CD4-positive, CD25-positive, alpha-beta regulatory T cell (primary cell): ENCODE measurements around the gene HLA-DMB. TPM values are rescaled to one million over a fixed set of nuclear protein-coding genes. Genes with fewer than 3 reads are reported as not detected.

ENCODE experiments used
- ATAC-seq, 2 donors: fragments of 150-1000 bp; cut with Tn5 transposase; one replicate each; pipeline ENCODE4 v1.10.0; 2021; ENCODE audit warnings: low read depth in 2 of 2, moderate number of reproducible peaks in 2 of 2, moderate library complexity in 1 of 2
- DNase-seq, 3 donors: peaks; one replicate each; pipeline versions ENCODE4 v3.0.0 to v3.0.0-alpha.2; 2012 to 2022; ENCODE audit warnings: mixed read lengths in 1 of 3
- H3K27ac ChIP-seq: one replicate; pipeline ENCODE4 v1.7.0; 2013; ENCODE audit warnings: mild to moderate bottlenecking, low read length; ENCODE audit not compliant: insufficient read depth, poor library complexity, severe bottlenecking
- H3K27me3 ChIP-seq: one replicate; pipeline ENCODE4 v1.7.0; 2013; ENCODE audit warnings: low read length; ENCODE audit not compliant: control insufficient read depth, insufficient read depth
- H3K36me3 ChIP-seq: one replicate; pipeline ENCODE4 v1.7.0; 2013; ENCODE audit warnings: mild to moderate bottlenecking, low read length, moderate library complexity; ENCODE audit not compliant: control insufficient read depth, insufficient read depth
- H3K4me1 ChIP-seq: 2 replicates; pipeline ENCODE4 v1.7.0; 2013; ENCODE audit warnings: mild to moderate bottlenecking, low read length; ENCODE audit not compliant: insufficient read depth, control insufficient read depth, poor library complexity, severe bottlenecking
- H3K4me3 ChIP-seq: one replicate; pipeline ENCODE4 v1.7.0; 2013; ENCODE audit warnings: low read depth, mild to moderate bottlenecking, low read length, moderate library complexity
- H3K9me3 ChIP-seq, 2 experiments: 1 replicate in 1 of 2; 2 replicates in 1 of 2; pipeline ENCODE4 v1.7.0; 2013; ENCODE audit warnings: low read length in 2 of 2, mild to moderate bottlenecking in 1 of 2, moderate library complexity in 1 of 2; ENCODE audit not compliant: control insufficient read depth in 2 of 2
- H3K27ac Mint-ChIP-seq, 3 donors: one replicate each; pipeline ENCODE4 v1.8.0; 2020 to 2022; ENCODE audit warnings: mild to moderate bottlenecking in 3 of 3, mixed read lengths in 3 of 3, moderate library complexity in 2 of 3
- H3K27me3 Mint-ChIP-seq: one replicate; pipeline ENCODE4 v1.8.0; 2022; ENCODE audit warnings: mild to moderate bottlenecking, mixed read lengths
- H3K36me3 Mint-ChIP-seq: one replicate; pipeline ENCODE4 v1.8.0; 2020; ENCODE audit warnings: mixed read lengths
- H3K4me1 Mint-ChIP-seq, 4 donors: one replicate each; pipeline ENCODE4 v1.8.0; 2020 to 2022; ENCODE audit warnings: mixed read lengths in 4 of 4, mild to moderate bottlenecking in 1 of 4
- H3K4me3 Mint-ChIP-seq, 4 donors: one replicate each; pipeline ENCODE4 v1.8.0; 2020 to 2022; ENCODE audit warnings: mild to moderate bottlenecking in 4 of 4, mixed read lengths in 4 of 4, moderate library complexity in 3 of 4
- H3K9me3 Mint-ChIP-seq, 7 donors: one replicate each; pipeline ENCODE4 v1.8.0; 2020 to 2022; ENCODE audit warnings: mixed read lengths in 7 of 7, mild to moderate bottlenecking in 3 of 7, moderate library complexity in 2 of 7
- polyA plus RNA-seq, 4 donors: library from polyadenylated mRNA; unstranded; fragments of 300-500 nt; fragmentation: Illumina TruSeq; gene quantifications; one replicate each; pipeline ENCODE4 v1.2.3, GENCODE V29; 2021
- total RNA-seq: library from RNA; stranded (reverse); gene quantifications from one replicate; pipeline ENCODE4 v1.2.3, GENCODE V29; 2022

HLA-DMB gene
- total and polyA plus RNA-seq, 5 donors from 2014 or later = 12.8 to 44.2 (median 27.8) TPM

DNA sequence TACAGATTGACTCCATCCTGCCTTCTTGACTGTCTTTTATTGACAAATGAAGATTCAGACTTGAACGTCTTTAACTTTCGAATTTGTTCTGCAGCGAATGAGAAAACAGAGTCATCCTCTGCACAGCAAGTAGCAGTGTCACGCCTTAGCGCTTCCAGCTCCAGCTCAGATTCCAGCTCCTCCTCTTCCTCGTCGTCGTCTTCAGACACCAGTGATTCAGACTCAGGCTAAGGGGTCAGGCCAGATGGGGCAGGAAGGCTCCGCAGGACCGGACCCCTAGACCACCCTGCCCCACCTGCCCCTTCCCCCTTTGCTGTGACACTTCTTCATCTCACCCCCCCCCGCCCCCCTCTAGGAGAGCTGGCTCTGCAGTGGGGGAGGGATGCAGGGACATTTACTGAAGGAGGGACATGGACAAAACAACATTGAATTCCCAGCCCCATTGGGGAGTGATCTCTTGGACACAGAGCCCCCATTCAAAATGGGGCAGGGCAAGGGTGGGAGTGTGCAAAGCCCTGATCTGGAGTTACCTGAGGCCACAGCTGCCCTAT lies 39.7 kb upstream of the HLA-DMB start:
- Histone ChIP-seq H3K4me3 (no peak overlapping the region), H3K27me3 (no peaks in the 10 kb centered on the region), H3K4me1 (peaks cover 25% of the 10 kb centered on the region), H3K36me3 (peaks cover 63% of the 10 kb centered on the region), H3K27ac (no peak overlapping the region), H3K9me3 (no peaks in the 10 kb centered on the region)
- peaks cover 48% of the 10 kb centered on the region for H3K36me3 Mint-ChIP-seq
- peaks cover 6 to 65% (median 52%) of the 10 kb centered on the region in 4 donors for H3K4me1 Mint-ChIP-seq
- no peak overlapping the region for H3K4me3 Mint-ChIP-seq
- H3K27ac Mint-ChIP-seq = no peak overlapping the region
- ATAC-seq (no peak), DNase-seq (no peak)
- no peaks in the 10 kb centered on the region for H3K9me3 Mint-ChIP-seq
- no peaks in the 10 kb centered on the region for H3K27me3 Mint-ChIP-seq

DNA sequence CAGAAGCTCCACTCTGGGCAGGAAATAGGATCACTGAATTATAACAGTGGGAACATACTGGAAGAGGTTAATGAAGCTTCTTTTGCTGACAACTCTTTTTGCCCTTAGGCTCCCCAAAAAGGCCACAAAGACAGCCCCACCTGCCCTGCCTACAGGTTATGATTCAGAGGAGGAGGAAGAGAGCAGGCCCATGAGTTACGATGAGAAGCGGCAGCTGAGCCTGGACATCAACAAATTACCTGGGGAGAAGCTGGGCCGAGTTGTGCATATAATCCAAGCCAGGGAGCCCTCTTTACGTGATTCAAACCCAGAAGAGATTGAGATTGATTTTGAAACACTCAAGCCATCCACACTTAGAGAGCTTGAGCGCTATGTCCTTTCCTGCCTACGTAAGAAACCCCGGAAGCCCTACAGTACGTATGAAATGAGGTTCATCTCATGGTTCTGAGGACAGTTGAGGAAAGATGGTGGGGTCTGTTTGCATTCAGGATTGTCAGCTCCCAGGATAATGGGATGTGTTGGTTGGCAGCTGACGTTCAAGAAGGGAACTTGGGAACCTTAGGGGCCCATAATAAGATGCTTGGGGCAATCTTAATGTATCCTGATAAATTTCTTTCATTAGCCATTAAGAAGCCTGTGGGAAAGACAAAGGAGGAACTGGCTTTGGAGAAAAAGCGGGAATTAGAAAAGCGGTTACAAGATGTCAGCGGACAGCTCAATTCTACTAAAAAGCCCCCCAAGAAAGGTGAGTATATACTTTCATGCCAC lies 39.1 kb upstream of the HLA-DMB start:
- Histone ChIP-seq H3K4me3 (no peak overlapping the region), H3K9me3 (no peaks in the 10 kb centered on the region), H3K27me3 (no peaks in the 10 kb centered on the region), H3K27ac (no peak overlapping the region), H3K36me3 (peaks cover 70% of the 10 kb centered on the region), H3K4me1 (peaks cover 32% of the 10 kb centered on the region)
- H3K9me3 Mint-ChIP-seq = no peaks in the 10 kb centered on the region
- DNase-seq = no peak
- no peak for ATAC-seq
- H3K4me3 Mint-ChIP-seq = no peak overlapping the region
- no peaks in the 10 kb centered on the region for H3K27me3 Mint-ChIP-seq
- H3K27ac Mint-ChIP-seq = peak overlapping the region in 1 of 3 donors; percentile 66
- H3K4me1 Mint-ChIP-seq = peaks cover 11 to 71% (median 58%) of the 10 kb centered on the region in 4 donors
- peaks cover 54% of the 10 kb centered on the region for H3K36me3 Mint-ChIP-seq

DNA sequence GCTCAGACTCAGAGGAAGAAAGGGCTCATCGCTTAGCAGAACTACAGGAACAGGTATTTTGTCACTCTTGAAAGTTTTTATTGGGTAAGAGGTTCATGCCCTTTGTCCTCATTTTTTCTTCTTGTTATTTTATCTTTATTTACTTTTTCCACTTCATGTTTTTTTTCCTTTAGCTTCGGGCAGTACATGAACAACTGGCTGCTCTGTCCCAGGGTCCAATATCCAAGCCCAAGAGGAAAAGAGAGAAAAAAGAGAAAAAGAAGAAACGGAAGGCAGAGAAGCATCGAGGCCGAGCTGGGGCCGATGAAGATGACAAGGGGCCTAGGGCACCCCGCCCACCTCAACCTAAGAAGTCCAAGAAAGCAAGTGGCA lies 37.1 kb upstream of the HLA-DMB start:
- peaks cover 73% of the 10 kb centered on the region for H3K36me3 Mint-ChIP-seq
- H3K27ac Mint-ChIP-seq = peak overlapping the region in 2 of 3 donors; percentile 48 to 56
- H3K9me3 Mint-ChIP-seq = no peaks in the 10 kb centered on the region
- no peaks in the 10 kb centered on the region for H3K27me3 ChIP-seq
- H3K27me3 Mint-ChIP-seq = no peaks in the 10 kb centered on the region
- ATAC-seq = no peak
- peak overlapping the region; percentile 17 for H3K27ac ChIP-seq
- no peak overlapping the region for H3K4me3 ChIP-seq
- DNase-seq = no peak
- H3K36me3 ChIP-seq = peaks cover 78% of the 10 kb centered on the region
- H3K4me3 Mint-ChIP-seq = peak overlapping the region; percentile 11 to 98 (median 58)
- H3K4me1 Mint-ChIP-seq = peaks cover 11 to 66% (median 51%) of the 10 kb centered on the region in 4 donors
- H3K9me3 ChIP-seq = no peaks in the 10 kb centered on the region
- H3K4me1 ChIP-seq = peaks cover 39% of the 10 kb centered on the region

DNA sequence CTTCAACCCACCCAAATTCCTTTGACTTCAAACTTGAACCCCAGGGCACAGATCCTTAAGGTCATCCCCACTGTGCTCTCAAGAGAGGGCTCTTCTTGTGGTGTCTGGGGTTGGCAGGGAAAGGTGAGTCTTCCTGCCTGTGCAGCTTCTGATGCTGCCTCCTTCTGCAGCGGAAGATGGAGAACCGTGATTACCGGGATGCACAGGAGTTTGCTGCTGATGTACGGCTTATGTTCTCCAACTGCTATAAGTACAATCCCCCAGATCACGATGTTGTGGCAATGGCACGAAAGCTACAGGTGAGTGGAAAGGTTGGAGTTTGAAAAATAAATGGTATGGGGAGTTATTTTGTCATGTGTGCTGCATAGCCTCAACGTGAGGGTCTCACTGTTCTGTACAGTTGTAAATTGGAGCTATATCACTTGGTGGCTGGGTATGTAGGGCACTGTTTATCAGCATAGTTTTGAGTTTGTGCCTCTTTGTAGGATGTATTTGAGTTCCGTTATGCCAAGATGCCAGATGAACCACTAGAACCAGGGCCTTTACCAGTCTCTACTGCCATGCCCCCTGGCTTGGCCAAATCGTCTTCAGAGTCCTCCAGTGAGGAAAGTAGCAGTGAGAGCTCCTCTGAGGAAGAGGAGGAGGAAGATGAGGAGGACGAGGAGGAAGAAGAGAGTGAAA lies 36.6 kb upstream of the HLA-DMB start:
- Mint-ChIP-seq H3K4me1 (peaks cover 11 to 66% (median 48%) of the 10 kb centered on the region in 4 donors), H3K4me3 (peak overlapping the region; percentile 29 to 98 (median 58)), H3K9me3 (no peaks in the 10 kb centered on the region), H3K27ac (peak overlapping the region; percentile 9 to 56 (median 48)), H3K36me3 (peaks cover 75% of the 10 kb centered on the region), H3K27me3 (no peaks in the 10 kb centered on the region)
- Histone ChIP-seq H3K36me3 (peaks cover 78% of the 10 kb centered on the region), H3K4me3 (peak overlapping the region; percentile 28), H3K27me3 (no peaks in the 10 kb centered on the region), H3K9me3 (no peaks in the 10 kb centered on the region), H3K4me1 (peaks cover 39% of the 10 kb centered on the region), H3K27ac (peak overlapping the region; percentile 17)
- ATAC-seq (no peak), DNase-seq (no peak)

DNA sequence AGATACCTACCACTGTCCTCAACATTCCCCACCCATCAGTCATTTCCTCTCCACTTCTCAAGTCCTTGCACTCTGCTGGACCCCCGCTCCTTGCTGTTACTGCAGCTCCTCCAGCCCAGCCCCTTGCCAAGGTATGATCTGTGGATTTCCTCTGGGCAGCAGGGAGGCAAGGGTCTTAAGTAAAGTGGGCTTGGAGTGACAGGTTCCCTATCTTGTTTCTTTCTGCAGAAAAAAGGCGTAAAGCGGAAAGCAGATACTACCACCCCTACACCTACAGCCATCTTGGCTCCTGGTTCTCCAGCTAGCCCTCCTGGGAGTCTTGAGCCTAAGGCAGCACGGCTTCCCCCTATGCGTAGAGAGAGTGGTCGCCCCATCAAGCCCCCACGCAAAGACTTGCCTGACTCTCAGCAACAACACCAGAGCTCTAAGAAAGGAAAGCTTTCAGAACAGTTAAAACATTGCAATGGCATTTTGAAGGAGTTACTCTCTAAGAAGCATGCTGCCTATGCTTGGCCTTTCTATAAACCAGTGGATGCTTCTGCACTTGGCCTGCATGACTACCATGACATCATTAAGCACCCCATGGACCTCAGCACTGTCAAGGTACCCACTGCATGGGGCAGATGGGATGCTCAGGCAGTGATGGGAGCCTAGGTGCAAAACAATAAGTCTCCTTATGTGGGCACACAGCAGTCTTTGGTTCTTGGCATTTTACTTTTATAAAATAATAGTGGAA lies 35.7 kb upstream of the HLA-DMB start:
- no peaks in the 10 kb centered on the region for H3K27me3 ChIP-seq
- H3K4me3 ChIP-seq = peak overlapping the region; percentile 100
- peaks cover 9% of the 10 kb centered on the region for H3K27me3 Mint-ChIP-seq
- ATAC-seq (no peak), DNase-seq (no peak)
- H3K4me3 Mint-ChIP-seq = peak overlapping the region; percentile 65 to 99 (median 82)
- peak overlapping the region in 2 of 3 donors; percentile 44 to 79 for H3K27ac Mint-ChIP-seq
- H3K4me1 Mint-ChIP-seq = peaks cover 5 to 63% (median 43%) of the 10 kb centered on the region in 4 donors
- peaks cover 39% of the 10 kb centered on the region for H3K4me1 ChIP-seq
- peak overlapping the region; percentile 98 for H3K27ac ChIP-seq
- peaks cover 74% of the 10 kb centered on the region for H3K36me3 ChIP-seq
- H3K9me3 Mint-ChIP-seq = no peaks in the 10 kb centered on the region
- H3K36me3 Mint-ChIP-seq = peaks cover 75% of the 10 kb centered on the region
- no peaks in the 10 kb centered on the region for H3K9me3 ChIP-seq

DNA sequence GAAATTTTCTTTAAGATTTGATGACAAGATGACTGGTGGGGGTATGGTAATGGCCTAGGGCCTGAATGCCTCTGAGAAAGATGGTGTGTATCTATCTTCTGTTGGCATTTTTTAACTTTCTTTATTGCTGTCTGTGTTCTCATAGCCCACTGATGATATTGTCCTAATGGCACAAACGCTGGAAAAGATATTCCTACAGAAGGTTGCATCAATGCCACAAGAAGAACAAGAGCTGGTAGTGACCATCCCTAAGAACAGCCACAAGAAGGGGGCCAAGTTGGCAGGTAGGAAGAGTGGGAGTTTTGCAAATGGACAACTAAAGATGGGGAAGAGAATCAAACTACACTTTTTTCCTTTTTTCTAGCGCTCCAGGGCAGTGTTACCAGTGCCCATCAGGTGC lies 35.1 kb upstream of the HLA-DMB start:
- H3K27me3 ChIP-seq = no peaks in the 10 kb centered on the region
- peaks cover 13% of the 10 kb centered on the region for H3K27me3 Mint-ChIP-seq
- peaks cover 68% of the 10 kb centered on the region for H3K36me3 ChIP-seq
- peaks cover 45% of the 10 kb centered on the region for H3K4me1 ChIP-seq
- no peaks in the 10 kb centered on the region for H3K9me3 ChIP-seq
- ATAC-seq (no peak), DNase-seq (no peak)
- peak overlapping the region; percentile 44 to 92 (median 90) for H3K27ac Mint-ChIP-seq
- H3K27ac ChIP-seq = peak overlapping the region; percentile 98
- peaks cover 75% of the 10 kb centered on the region for H3K36me3 Mint-ChIP-seq
- H3K4me3 Mint-ChIP-seq = peak overlapping the region; percentile 77 to 99 (median 98)
- H3K9me3 Mint-ChIP-seq = no peaks in the 10 kb centered on the region
- H3K4me3 ChIP-seq = peak overlapping the region; percentile 100
- peaks cover 5 to 63% (median 42%) of the 10 kb centered on the region in 4 donors for H3K4me1 Mint-ChIP-seq

DNA sequence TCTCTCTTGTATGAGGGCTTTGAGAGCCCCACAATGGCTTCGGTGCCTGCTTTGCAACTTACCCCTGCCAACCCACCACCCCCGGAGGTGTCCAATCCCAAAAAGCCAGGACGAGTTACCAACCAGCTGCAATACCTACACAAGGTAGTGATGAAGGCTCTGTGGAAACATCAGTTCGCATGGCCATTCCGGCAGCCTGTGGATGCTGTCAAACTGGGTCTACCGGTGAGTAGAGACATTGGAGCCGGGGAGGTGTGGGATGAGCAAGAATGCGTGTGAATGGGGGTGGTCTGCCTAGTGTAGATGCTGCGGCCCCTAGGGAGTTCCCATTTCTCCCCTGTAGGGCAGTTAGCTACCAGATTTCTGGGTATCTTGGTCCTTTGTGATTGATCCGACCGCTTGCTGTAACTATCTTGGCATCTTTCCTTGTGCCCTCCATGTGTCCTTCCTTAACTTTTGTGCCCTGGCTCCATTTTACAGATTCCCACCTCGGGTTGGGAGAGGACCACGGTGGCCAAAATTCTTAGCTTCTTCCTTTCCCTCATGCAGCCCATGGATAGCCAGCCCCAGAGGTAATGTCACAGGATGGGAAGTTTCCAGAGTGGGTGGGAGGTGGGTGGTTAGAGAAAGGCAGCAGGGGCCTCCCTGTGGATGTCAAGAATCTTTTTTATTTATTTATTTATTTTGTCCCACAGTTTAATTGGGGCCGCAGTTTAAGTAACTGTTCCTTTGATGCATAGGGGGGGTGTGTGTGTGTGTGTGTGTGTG lies 33.9 kb upstream of the HLA-DMB start:
- peak overlapping the region; percentile 98 for H3K27ac ChIP-seq

More for the DNA sequence above, 33.9 kb upstream of the HLA-DMB start:
- peaks cover 5 to 59% (median 40%) of the 10 kb centered on the region in 4 donors for H3K4me1 Mint-ChIP-seq
- no peaks in the 10 kb centered on the region for H3K9me3 Mint-ChIP-seq
- Histone ChIP-seq H3K27me3 (no peaks in the 10 kb centered on the region), H3K4me3 (peak overlapping the region; percentile 100), H3K9me3 (no peaks in the 10 kb centered on the region), H3K36me3 (peaks cover 56% of the 10 kb centered on the region), H3K4me1 (peaks cover 55% of the 10 kb centered on the region)
- H3K27ac Mint-ChIP-seq = peak overlapping the region; percentile 90 to 100 (median 92)
- H3K36me3 Mint-ChIP-seq = peaks cover 64% of the 10 kb centered on the region
- H3K27me3 Mint-ChIP-seq = peaks cover 22% of the 10 kb centered on the region
- DNase-seq = no peak
- no peak for ATAC-seq
- peak overlapping the region; percentile 98 to 99 (median 99) for H3K4me3 Mint-ChIP-seq
